ENCODE measurements around the gene CCNK. TPM values are rescaled to one million over a fixed set of nuclear protein-coding genes. Genes with fewer than 3 reads are reported as not detected.

CCNK gene
- total RNA-seq, 1 donor from 2014 or later, result 32.8 TPM

- no peak for DNase-seq (ENCODE audit: low read depth, low spot score)
Measured at GRCh38 chr14:99551034-99551922, 70.1 kb downstream of the CCNK start.

GRCh38 chr14:99552021-99552553 is 70.9 kb downstream of the CCNK start:
- DNase-seq (ENCODE audit: low read depth, low spot score), result no peak

GRCh38 chr14:99552572-99553216 is 71.5 kb downstream of the CCNK start:
- DNase-seq (ENCODE audit: low read depth, low spot score), result no peak

GRCh38 chr14:99554184-99554583 is 73.0 kb downstream of the CCNK start:
- no peak for DNase-seq (ENCODE audit: low read depth, low spot score)

- DNase-seq (ENCODE audit: low read depth, low spot score), result no peak
Measured at GRCh38 chr14:99554757-99555531, 73.7 kb downstream of the CCNK start.

- no peak for DNase-seq (ENCODE audit: low read depth, low spot score)
Measured at GRCh38 chr14:99556134-99556791, 75.1 kb downstream of the CCNK start.

GRCh38 chr14:99559286-99559990 is 78.2 kb downstream of the CCNK start:
- DNase-seq (ENCODE audit: low read depth, low spot score), result no peak

- DNase-seq (ENCODE audit: low read depth, low spot score), result no peak
Measured at GRCh38 chr14:99560403-99560802, 79.2 kb downstream of the CCNK start.

GRCh38 chr14:99560922-99561683 is 79.9 kb downstream of the CCNK start:
- DNase-seq (ENCODE audit: low read depth, low spot score), result no peak

- DNase-seq (ENCODE audit: low read depth, low spot score), result no peak
Measured at GRCh38 chr14:99561864-99562263, 80.7 kb downstream of the CCNK start.

Other genes with a start within 250 kb of the CCNK start
- gene BCL11B, start 209.2 kb upstream of the CCNK start, total RNA-seq, result 0.07 and 0.14 TPM in 2 replicates
- gene SETD3, start 550 bp upstream of the CCNK start, total RNA-seq, result 54.1 and 73.4 TPM in 2 replicates
- gene CCDC85C, start 122.8 kb downstream of the CCNK start, total RNA-seq, result 15.0 and 16.5 TPM in 2 replicates
- gene HHIPL1, start 163.7 kb downstream of the CCNK start, total RNA-seq, result 2.2 and 4.3 TPM in 2 replicates
- under 0.01 and 0.07 TPM in 2 replicates for gene CYP46A1, start 202.9 kb downstream of the CCNK start, total RNA-seq

Data from pulmonary artery endothelial cell (primary cell).